Spleen (tissue), 11 donors: ENCODE measurements around the gene NGEF. TPM values are rescaled to one million over a fixed set of nuclear protein-coding genes. Genes with fewer than 3 reads are reported as not detected.

Experiments
- DNase-seq: peaks from one replicate; pipeline ENCODE4 v3.0.0-alpha.2; 2020
- H3K27ac ChIP-seq, 8 donors: fragments of 200-600 bp; sonication (generic) in 7 of 8; 1 replicate in 4 of 8; 2 replicates in 4 of 8; pipeline versions ENCODE4 v1.5.0 to v1.8.0; 2016 to 2021; ENCODE audit warnings: inconsistent platforms in 4 of 8, mild to moderate bottlenecking in 4 of 8, moderate library complexity in 1 of 8
- H3K27me3 ChIP-seq, 7 donors: fragments of 200-600 bp; sonication (generic) in 6 of 7; replicated peaks in 1 of 7; 1 replicate in 4 of 7; 2 replicates in 3 of 7; pipeline versions ENCODE4 v1.5.0 to v1.8.0; 2016 to 2021; ENCODE audit warnings: inconsistent platforms in 3 of 7, mild to moderate bottlenecking in 1 of 7
- H3K36me3 ChIP-seq, 6 donors: fragments of 200-600 bp; sonication (generic) in 5 of 6; 1 replicate in 4 of 6; 2 replicates in 2 of 6; pipeline versions ENCODE4 v1.5.0 to v1.8.0; 2016 to 2021; ENCODE audit warnings: inconsistent platforms in 2 of 6
- H3K4me1 ChIP-seq, 6 donors: fragments of 200-600 bp; sonication (generic) in 5 of 6; 1 replicate in 3 of 6; 2 replicates in 3 of 6; pipeline versions ENCODE4 v1.5.0 to v1.8.0; 2016 to 2021; ENCODE audit warnings: inconsistent platforms in 3 of 6
- H3K4me3 ChIP-seq, 8 donors: fragments of 200-600 bp; sonication (generic) in 7 of 8; 1 replicate in 4 of 8; 2 replicates in 4 of 8; pipeline versions ENCODE4 v1.5.0 to v1.8.0; 2016 to 2021; ENCODE audit warnings: inconsistent platforms in 4 of 8, mild to moderate bottlenecking in 4 of 8, moderate library complexity in 2 of 8
- H3K9me3 ChIP-seq, 8 donors: fragments of 200-600 bp; sonication (generic) in 7 of 8; 1 replicate in 4 of 8; 2 replicates in 4 of 8; pipeline versions ENCODE4 v1.5.0 to v1.8.0; 2016 to 2021; ENCODE audit warnings: inconsistent platforms in 4 of 8
- POLR2A ChIP-seq, 3 donors: fragments of 450-650 bp; IDR thresholded peaks; one replicate each; pipeline ENCODE4 v1.5.1; 2017; ENCODE audit warnings: antibody characterized with exemption in 3 of 3, mild to moderate bottlenecking in 1 of 3
- POLR2AphosphoS5 ChIP-seq, 3 donors: sonication (generic); formaldehyde crosslinking; IDR thresholded peaks; one replicate each; pipeline ENCODE4 v1.5.1; 2017; ENCODE audit warnings: antibody characterized with exemption in 3 of 3
- WGBS, 5 donors: extraction: QIAGEN DNeasy Blood & Tissue Kit in 3 of 5; methylation state at CpG; one replicate each; pipeline versions ENCODE4 v1.1.5 to v1.1.7; 2013 to 2018; 5-methylcytosine and 5-hydroxymethylcytosine counted together
- intact Hi-C: fragments of 100-400 bp; cut with DNase I; formaldehyde crosslinking; loops from one replicate; pipeline ENCODE4 v1.15.0; 2023; ENCODE audit warnings: low total_unique reads
- polyA plus RNA-seq, 3 donors: library from polyadenylated mRNA; stranded (reverse); fragments of 200-250 nt; gene quantifications; one replicate each; pipeline ENCODE4 v1.2.1, GENCODE V29; 2013
- total RNA-seq, 7 donors: library from RNA; depleted of rRNA in 3 of 7; stranded (reverse); fragments of >200 nt in 3 of 7; fragmentation: NEBNext Ultra II Directional in 4 of 7; extraction: Animal tissue kit (Norgen Biotek cat#: 25700) in 4 of 7; gene quantifications; one replicate each; pipeline versions ENCODE4 v1.1.0 to v1.2.1, GENCODE V29; 2016 to 2021
- TF ChIP-seq, protein P1 (sequence below), 11 experiments: fragments of 200-600 bp in 7 of 11; fragments of 450-650 bp in 4 of 11; sonication (generic) in 4 of 11; IDR thresholded peaks in 8 of 11; conservative IDR thresholded peaks in 3 of 11; 1 replicate in 7 of 11; 2 replicates in 4 of 11; pipeline versions ENCODE4 v1.4.0 to v1.8.0; 2016 to 2021; ENCODE audit warnings: antibody characterized with exemption in 11 of 11, inconsistent platforms in 4 of 11, mild to moderate bottlenecking in 1 of 11
- donor health status: healthy with polysubstance abuse.
- donor health status: DM: no; HTN: no; CAD: no; lungs with moderate emphysema.
- donor health status: DM: no; HTN: no; CAD: no.
- donor health status: Bipolar disorder and iron deficiency.
- donor health status: healthy.
- donor health status: DM: no; HTN: no; CAD: no.
- donor health status: DM: yes; HTN: yes; CAD: no.

Gene NGEF
- total and polyA plus RNA-seq, 10 donors = 0.23 to 0.79 (median 0.43) TPM; not detected in 5

DNA sequence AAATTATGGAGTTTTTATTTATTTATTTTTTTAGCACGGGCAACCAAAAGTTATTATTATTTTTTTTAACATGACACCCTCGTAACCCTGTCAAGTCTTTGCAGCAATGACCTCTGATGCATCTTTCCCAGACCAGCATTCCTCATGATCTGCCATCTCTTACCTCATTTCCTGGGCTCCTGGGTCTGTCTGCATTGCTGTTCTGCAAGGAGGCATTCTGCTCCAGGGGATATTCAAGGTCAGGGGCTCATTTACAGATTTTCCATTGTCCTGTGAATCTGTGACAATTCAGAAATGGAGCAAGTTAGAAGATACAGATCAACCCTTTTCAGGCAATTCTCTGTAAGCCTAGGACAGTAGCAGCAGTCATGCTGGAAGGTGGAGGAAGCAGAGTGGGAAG lies 43.0 kb downstream of the NGEF start:
- Histone ChIP-seq H3K4me3 (no peak overlapping the region), H3K4me1 (no peaks in the 10 kb centered on the region), H3K36me3 (no peaks in the 10 kb centered on the region), H3K27ac (no peak overlapping the region), H3K27me3 (no peaks in the 10 kb centered on the region), H3K9me3 (peaks cover 0 to 14% (median 0%) of the 10 kb centered on the region in 8 donors)
- TF ChIP-seq POLR2A (IDR thresholded peaks at IDR 0.05) (no peak), POLR2AphosphoS5 (IDR thresholded peaks at IDR 0.05) (no peak)
- TF ChIP-seq, protein P1, sequence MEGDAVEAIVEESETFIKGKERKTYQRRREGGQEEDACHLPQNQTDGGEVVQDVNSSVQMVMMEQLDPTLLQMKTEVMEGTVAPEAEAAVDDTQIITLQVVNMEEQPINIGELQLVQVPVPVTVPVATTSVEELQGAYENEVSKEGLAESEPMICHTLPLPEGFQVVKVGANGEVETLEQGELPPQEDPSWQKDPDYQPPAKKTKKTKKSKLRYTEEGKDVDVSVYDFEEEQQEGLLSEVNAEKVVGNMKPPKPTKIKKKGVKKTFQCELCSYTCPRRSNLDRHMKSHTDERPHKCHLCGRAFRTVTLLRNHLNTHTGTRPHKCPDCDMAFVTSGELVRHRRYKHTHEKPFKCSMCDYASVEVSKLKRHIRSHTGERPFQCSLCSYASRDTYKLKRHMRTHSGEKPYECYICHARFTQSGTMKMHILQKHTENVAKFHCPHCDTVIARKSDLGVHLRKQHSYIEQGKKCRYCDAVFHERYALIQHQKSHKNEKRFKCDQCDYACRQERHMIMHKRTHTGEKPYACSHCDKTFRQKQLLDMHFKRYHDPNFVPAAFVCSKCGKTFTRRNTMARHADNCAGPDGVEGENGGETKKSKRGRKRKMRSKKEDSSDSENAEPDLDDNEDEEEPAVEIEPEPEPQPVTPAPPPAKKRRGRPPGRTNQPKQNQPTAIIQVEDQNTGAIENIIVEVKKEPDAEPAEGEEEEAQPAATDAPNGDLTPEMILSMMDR (IDR thresholded peaks at IDR 0.05 in 8 of 11, conservative IDR thresholded peaks at IDR 0.05 in 3 of 11) = no peak
- 79 to 93% (median 88%) methylated on average over 2 of the region's 2 CpGs for WGBS, 5 donors
- no peak for DNase-seq
- intact Hi-C loops = no loop called here

DNA sequence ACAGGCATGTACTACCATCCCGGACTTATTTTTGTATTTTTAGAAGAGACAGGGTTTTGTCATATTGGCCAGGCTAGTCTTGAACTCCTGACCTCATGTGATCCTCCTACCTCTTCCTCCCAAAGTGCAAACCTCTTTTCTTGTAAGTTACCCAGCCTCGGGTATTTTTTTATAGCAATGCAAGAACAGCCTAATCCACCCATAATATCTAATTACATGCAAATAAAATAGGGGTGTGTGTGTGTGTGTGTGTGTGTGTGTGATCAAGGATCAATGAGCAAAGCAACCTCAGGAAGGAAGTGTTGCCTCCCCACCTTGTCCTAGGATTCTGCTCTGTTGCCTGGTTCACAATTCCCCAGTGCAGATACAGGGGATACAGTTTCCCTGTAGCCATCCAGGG lies 45.6 kb downstream of the NGEF start:
- no peak for TF ChIP-seq POLR2A (IDR thresholded peaks at IDR 0.05)
- no peak for TF ChIP-seq POLR2AphosphoS5 (IDR thresholded peaks at IDR 0.05)
- TF ChIP-seq, protein P1 (IDR thresholded peaks at IDR 0.05 in 8 of 11, conservative IDR thresholded peaks at IDR 0.05 in 3 of 11) = no peak
- H3K9me3 ChIP-seq = peaks cover 0 to 10% (median under 1%) of the 10 kb centered on the region in 8 donors

DNA sequence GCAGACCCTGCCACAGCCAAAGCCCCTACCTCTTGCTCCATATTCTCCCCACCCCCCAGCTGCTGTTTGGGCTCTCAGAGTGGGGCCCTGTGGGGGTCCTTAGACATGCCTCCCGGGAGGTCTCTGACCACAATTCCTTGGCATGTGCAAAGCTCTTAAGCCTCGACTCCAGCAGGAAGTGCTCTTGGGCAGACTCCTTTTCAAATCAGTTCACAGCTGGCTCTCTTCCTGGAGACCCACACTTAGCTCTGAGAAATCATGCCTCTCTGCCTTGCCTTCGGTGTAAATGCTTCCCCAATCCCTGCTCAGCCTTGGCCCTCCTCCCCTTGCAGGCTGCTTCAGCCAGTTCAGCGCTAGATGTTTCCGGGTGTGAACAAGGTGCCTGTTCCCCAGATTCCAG lies 46.9 kb downstream of the NGEF start:
- no peaks in the 10 kb centered on the region for H3K36me3 ChIP-seq
- TF ChIP-seq POLR2AphosphoS5 (IDR thresholded peaks at IDR 0.05) (no peak), POLR2A (IDR thresholded peaks at IDR 0.05) (no peak)
- TF ChIP-seq, protein P1 (IDR thresholded peaks at IDR 0.05 in 8 of 11, conservative IDR thresholded peaks at IDR 0.05 in 3 of 11) = no peak
- H3K27ac ChIP-seq = no peak overlapping the region
- intact Hi-C loops = no loop called here
- H3K4me3 ChIP-seq = no peak overlapping the region
- H3K27me3 ChIP-seq = peaks cover 0 to 7% (median 0%) of the 10 kb centered on the region in 7 donors
- H3K4me1 ChIP-seq = no peaks in the 10 kb centered on the region
- DNase-seq = no peak
- 48 to 66% (median 51%) methylated on average over 5 of the region's 5 CpGs for WGBS, 5 donors
- H3K9me3 ChIP-seq = peaks cover 0 to 23% (median 11%) of the 10 kb centered on the region in 8 donors

More for the DNA sequence above, 45.6 kb downstream of the NGEF start:
- Histone ChIP-seq H3K27ac (no peak overlapping the region), H3K36me3 (no peaks in the 10 kb centered on the region), H3K4me3 (no peak overlapping the region), H3K27me3 (no peaks in the 10 kb centered on the region), H3K4me1 (no peaks in the 10 kb centered on the region)
- intact Hi-C loops = no loop called here
- WGBS, 5 donors = 30 to 74% (median 69%) methylated on average over 2 of the region's 2 CpGs
- DNase-seq = no peak

DNA sequence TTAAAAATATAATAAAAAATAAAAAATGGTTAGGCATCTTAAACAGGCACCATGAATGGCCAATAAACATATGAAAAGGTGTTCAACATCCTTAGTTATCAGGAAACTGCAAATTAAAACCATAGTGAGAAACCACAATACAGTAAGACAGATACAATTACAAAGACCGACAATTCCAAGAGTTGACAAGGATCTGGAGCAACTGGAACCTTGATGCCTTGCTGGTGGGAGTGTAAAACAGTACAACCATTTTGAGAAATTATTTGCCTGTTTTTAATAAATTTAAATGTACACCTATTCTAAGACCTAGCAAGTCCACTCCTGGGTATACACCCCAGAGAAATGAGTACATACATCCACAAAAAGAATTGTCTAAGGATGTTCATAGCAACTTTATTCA lies 49.1 kb downstream of the NGEF start:
- Histone ChIP-seq H3K27me3 (peaks cover 0 to 9% (median 0%) of the 10 kb centered on the region in 7 donors), H3K4me1 (no peaks in the 10 kb centered on the region), H3K9me3 (peaks cover 0 to 23% (median 11%) of the 10 kb centered on the region in 8 donors), H3K4me3 (no peak overlapping the region), H3K36me3 (no peaks in the 10 kb centered on the region), H3K27ac (no peak overlapping the region)
- intact Hi-C loops = no loop called here
- no peak for DNase-seq
- 91 to 97% (median 93%) methylated on average over 1 of the region's 1 CpG for WGBS, 5 donors
- TF ChIP-seq, protein P1 (IDR thresholded peaks at IDR 0.05 in 8 of 11, conservative IDR thresholded peaks at IDR 0.05 in 3 of 11) = no peak
- TF ChIP-seq POLR2AphosphoS5 (IDR thresholded peaks at IDR 0.05) = no peak
- no peak for TF ChIP-seq POLR2A (IDR thresholded peaks at IDR 0.05)
